Right forelimb (tissue), 1 donor: ENCODE results near the gene BGN.

ENCODE experiments used
- DNase-seq: peaks from one replicate; pipeline ENCODE4 v3.0.0-alpha.2; 2018

BGN gene

DNA sequence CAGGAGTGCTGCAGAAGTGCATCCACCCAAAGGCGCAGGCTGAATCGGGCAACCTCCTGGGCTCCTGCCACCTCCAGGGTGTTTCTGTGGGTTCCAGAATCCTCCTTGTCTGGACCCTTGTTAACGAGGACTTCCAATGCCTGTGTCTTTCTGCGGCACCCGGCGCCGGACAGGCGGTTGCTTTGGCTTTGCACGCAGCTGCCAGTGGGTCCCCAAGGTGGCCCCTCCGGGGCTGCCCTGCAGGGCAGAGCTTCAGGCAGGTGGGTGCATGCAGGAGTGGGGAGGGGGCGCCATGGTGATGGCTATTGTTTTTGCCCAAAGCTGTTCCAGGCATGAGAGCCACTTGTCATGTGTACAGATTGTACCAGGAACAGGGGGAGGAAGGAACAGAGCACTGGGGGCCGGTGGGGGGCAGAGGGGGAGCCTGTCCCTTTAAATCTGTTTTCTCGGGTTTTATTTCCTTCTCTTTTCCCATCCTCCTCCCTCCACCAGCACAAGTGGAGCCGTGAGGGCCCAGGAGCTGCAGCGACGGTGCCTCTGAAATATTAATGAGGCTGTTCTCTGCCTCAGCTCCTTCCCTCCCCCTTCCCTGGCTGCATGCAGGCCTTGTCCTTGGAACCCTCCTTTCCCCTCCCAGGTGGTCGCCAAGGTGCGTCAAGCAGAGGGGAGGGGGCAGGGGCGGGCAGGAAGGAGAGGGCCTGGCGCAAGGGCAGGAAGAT, 35.8 kb downstream of the BGN start:
- DNase-seq: no peak

DNA sequence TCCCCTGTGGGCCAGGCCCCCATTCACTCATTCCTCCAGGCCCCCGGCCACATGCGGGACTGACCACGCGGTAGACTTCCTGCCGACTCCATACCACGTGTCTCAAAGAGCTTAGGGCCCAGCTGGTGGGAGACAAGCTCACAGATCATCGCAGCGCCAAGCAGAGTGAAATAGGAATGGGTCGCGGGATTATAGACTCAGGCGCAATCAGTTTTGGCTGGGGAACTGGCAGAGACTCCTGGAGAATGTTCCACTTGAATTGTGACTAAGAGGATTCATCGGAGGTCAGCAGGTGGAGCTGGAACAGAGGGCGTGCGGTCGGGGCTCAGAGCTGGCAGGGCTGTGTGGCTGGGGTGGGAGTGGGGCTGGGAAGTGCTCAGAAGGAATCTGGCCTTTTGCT, 38.3 kb downstream of the BGN start:
- no peak for DNase-seq

DNA sequence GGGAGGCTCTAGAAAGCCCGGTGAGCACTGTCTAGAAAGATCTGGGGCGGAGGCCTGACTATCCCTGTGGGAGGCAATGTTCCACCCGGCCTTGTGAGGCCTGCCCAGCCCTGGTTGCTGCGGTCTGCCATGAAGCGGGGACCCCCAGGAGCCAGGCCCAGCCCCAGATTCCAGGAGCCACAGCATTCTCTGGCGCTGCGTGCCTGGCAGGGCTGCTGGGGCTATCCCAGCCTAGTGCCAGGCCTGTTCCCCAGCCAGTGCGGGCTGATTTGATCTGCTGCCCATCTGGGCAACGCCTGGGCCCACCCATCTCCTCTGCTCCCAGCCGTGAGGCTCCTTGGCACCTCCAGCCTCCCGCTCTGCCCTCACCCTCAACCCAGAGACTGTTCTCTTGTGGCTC, 42.3 kb downstream of the BGN start:
- DNase-seq: no peak

DNA sequence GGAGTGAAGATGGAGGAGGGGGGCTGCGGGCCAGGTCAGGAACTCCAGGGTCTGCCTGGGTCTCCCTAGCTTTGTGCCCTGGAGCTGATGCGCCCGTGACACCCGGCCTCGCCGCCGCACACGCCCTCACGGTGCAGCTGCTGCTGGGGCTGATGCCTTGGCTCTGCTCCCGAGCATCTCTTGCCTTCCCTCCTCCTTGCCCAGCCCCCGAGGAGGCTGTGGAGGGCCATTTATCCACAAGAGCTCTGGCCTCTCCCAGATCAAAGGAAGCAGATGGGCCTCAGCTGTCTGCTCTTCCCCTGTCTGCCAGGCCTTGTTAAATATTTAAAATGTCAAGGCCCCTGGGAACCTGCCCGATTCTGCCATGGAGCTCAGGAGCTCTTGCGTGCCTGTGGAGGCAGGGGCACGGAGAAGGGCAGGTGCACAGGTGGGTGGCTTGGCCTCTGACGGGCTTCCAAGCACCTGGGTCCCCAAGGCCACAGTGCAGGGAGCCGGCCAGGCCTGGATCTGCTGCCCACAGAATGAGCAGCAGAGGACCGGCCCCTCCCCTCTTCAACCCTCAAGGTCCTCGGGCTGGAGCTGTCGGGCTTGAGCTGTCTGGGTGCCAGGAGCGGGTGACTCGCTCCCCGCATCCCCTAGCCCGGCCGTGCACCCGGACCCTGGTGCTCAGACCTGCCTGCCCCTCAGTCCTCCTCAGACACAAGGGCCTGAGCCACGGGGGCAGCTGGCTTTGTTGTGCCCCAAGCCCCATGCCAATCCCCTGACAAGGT, 42.9 kb downstream of the BGN start:
- DNase-seq: no peak

- DNase-seq: no peak
These were observed 43.6 kb downstream of the BGN start for GRCh38 chrX:153538424-153538823.

- DNase-seq: peak; percentile 74
These were observed 44.6 kb downstream of the BGN start for GRCh38 chrX:153539171-153539978.

DNA sequence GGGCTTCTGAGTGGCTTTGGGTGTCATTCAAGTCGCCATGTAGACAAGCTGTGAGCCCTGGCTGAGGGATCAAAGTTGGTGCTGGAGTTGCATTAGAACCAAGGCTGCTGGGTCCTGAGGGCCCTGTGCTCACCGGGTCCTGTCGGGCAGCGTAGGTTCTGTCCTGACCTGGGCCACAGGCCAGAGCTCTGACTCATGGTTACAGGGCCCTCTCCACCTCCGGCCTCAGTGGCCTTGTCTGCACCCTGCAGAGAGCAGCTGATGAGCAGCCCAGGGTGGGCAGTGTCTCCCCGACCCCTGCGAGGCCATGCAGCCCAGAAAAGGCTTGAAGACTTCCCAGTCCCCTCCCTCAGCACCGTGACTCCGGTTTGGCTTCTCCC, 45.2 kb downstream of the BGN start:
- no peak for DNase-seq

DNA sequence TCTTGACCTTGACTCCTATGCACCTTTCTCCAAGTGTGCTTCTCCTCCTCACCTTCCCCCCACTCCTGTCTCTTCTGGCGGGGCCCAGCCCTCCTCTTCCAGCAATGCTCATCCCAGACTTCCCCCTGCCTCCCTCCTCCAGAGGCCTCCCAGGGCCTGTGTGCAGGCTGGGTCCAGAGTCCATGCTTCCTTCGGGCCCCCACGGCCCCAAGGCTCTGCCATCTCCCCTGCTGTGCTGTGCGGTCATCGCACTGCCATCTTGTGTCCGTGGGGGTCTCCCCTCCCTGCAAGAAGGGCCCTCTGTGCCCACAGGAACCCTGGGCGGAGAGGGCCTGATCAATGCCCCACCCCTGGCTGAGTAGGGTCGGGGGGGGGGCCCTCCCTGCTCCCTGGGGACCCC, 49.9 kb downstream of the BGN start:
- DNase-seq: no peak

DNA sequence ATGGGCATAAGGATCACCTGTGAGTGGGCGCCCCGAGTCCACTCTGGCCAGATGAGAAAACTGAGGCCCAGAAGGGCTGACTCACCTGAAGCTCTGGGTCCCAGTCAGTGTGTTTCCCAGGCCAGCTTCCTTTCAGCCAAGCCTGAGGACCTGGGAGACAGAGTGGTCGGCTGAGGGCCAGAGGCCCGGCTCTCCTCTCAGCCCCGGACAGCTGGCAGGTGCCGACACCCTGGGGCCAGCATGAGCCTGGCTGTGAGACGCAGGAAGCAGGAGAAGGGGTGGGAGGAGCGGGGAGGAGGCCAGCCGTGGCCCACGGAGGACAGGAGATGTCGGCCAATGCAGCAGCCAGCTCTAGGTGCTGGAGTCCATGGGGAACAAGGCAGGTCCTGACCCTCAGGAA, 51.6 kb downstream of the BGN start:
- DNase-seq: no peak

- DNase-seq: no peak
These were observed 52.4 kb downstream of the BGN start for GRCh38 chrX:153547195-153547594.

- DNase-seq: no peak
These were observed 54.5 kb downstream of the BGN start for GRCh38 chrX:153549231-153549630.

GRCh38 chrX:153549807-153550206, 55.0 kb downstream of the BGN start:
- no peak for DNase-seq

DNA sequence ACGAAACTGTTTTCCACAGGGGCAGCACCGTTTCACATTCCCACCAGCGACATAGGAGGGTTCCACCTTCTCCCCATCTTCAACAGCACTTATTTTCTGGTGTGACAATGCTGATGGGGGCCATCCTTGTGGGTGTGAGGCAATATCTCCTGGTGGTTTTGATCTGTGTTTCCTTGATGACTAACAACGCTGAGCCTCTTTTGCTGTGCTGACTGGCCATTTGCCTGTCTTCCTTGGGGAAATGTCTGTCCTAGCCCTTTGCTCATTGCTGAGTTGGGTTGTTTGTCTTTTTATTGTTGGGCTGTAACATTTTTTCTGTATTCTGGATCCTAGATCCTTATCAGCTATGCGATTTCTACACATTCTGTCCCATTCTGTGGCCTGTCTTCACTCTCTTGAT, 56.4 kb downstream of the BGN start:
- DNase-seq: no peak

DNA sequence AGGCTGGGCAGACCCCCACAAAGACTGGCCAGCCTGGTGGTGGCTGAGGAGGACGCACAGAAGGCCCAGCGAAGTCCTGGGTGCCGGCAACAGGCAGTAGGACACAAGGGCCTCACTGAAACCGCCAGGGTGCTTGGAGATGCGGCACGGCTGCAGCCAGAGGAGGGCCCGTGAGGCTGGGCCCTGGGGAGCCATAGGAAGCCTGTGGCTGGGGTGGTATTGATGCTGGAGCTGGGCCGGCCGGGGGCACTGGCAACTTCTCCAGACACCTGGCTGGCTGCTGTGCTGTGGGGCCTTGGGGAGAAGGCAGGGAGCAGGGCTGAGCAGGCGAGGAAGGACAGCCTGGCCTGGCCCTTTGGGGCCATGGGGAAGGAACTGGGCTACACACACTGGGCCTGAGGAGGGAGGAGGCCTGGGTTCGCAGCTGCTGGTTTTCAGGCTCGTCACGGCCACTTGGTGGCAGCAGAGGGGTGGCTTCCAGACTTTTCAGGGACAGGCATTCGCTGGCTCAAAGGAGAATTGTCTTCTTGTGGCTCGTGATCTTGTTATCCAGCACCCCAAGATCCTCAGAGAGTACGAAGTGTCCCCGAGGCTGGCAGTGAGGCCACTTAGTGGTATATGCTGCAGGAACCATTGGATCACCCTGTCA, 59.9 kb downstream of the BGN start:
- DNase-seq: peak; percentile 73

- DNase-seq: no peak
These were observed 62.0 kb downstream of the BGN start for GRCh38 chrX:153556767-153557166.

DNA sequence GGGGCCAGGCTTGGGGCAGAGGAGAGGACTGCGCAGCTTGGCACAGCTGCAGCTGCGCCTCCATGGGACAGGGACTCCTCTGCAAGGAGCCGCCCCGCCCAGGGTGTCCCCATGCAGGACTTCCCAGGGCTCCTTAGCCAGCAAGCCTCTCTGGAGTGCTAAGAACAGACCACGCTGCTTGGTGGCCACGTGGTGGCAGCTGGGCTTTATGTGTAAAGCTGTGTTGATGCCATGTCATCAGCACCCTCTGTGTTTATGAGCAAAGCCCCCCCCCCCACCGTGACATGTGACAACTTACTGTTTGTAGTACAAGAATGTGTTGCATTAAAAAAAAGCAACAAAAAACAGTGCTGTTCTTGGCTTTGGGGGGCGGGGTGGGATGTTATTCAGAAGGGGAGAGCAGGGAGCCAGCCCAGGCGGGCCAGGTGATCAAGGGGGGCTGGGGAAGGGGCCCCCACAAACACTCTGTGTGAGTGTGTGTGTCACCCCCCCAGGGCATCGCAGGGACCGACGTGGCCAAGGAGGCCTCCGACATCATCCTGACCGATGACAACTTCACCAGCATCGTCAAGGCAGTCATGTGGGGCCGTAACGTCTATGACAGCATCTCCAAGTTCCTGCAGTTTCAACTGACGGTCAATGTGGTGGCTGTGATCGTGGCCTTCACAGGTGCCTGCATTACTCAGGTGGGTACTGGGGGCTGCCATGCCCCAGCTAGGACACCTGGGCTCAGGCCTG, 63.0 kb downstream of the BGN start:
- no peak for DNase-seq
